ENCODE results near the gene COL5A3.

Gene COL5A3

GRCh38 chr19:9912551-9913236 lies 97.6 kb downstream of the COL5A3 start:
- Histone ChIP-seq H3K9me3 (no peaks in the 10 kb centered on the region), H3K27me3 (peaks cover 17% of the 10 kb centered on the region), H3K4me3 (ENCODE audit: low read depth, low read length) (no peak overlapping the region), H3K4me1 (no peaks in the 10 kb centered on the region), H3K36me3 (no peaks in the 10 kb centered on the region)
- TF ChIP-seq CTCF (IDR thresholded peaks at IDR 0.05; ENCODE audit: low read depth, low read length), result no peak
- DNase-seq, result no peak

GRCh38 chr19:9911524-9912185 lies 98.6 kb downstream of the COL5A3 start:
- DNase-seq, result no peak
- H3K36me3 ChIP-seq, result no peaks in the 10 kb centered on the region
- H3K4me3 ChIP-seq (ENCODE audit: low read depth, low read length), result no peak overlapping the region
- TF ChIP-seq CTCF (IDR thresholded peaks at IDR 0.05; ENCODE audit: low read depth, low read length), result no peak
- peaks cover 17% of the 10 kb centered on the region for H3K27me3 ChIP-seq
- no peaks in the 10 kb centered on the region for H3K9me3 ChIP-seq
- H3K4me1 ChIP-seq, result no peaks in the 10 kb centered on the region

- Histone ChIP-seq H3K36me3 (no peaks in the 10 kb centered on the region), H3K4me3 (ENCODE audit: low read depth, low read length) (no peak overlapping the region), H3K4me1 (no peaks in the 10 kb centered on the region), H3K27me3 (peaks cover 17% of the 10 kb centered on the region), H3K9me3 (no peaks in the 10 kb centered on the region)
- DNase-seq, result no peak
- TF ChIP-seq CTCF (IDR thresholded peaks at IDR 0.05; ENCODE audit: low read depth, low read length), result no peak
These were observed 99.7 kb downstream of the COL5A3 start for GRCh38 chr19:9910625-9911024.
